ENCODE results near the gene DDX5.

DNA sequence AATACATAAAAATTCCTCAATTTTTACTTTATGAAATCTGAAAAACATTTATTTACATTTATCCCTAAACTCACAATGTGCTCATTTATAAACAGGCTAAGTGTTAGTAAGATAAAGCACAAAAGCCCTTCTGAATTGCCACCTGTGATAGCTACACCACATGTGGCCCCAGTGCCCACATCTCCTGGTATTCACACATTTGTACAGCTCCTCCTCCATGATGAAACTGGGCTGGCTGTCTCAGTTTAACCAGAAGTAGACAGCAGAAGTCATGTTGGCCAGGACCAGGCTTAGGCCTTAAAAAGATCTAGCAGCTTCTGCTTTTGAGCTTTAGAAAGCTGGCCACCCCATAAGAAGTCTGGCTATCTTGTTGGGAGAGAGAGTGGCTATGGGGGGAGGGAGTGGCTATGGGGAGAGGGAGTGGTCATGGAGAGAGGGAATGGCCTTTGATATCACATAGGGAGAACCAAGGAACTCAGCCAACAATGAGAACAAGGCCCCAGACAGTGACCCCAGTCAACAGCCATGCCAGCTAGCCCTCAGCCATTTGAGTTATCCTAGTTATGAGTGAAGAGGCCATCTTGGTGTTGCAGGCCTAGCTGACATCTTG lies 48.0 kb upstream of the DDX5 start:
- TF ChIP-seq, protein P1, sequence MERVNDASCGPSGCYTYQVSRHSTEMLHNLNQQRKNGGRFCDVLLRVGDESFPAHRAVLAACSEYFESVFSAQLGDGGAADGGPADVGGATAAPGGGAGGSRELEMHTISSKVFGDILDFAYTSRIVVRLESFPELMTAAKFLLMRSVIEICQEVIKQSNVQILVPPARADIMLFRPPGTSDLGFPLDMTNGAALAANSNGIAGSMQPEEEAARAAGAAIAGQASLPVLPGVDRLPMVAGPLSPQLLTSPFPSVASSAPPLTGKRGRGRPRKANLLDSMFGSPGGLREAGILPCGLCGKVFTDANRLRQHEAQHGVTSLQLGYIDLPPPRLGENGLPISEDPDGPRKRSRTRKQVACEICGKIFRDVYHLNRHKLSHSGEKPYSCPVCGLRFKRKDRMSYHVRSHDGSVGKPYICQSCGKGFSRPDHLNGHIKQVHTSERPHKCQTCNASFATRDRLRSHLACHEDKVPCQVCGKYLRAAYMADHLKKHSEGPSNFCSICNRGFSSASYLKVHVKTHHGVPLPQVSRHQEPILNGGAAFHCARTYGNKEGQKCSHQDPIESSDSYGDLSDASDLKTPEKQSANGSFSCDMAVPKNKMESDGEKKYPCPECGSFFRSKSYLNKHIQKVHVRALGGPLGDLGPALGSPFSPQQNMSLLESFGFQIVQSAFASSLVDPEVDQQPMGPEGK (CRISPR knock-in tag; IDR thresholded peaks at IDR 0.05; ENCODE audit: borderline replicate concordance), result no peak
- TF ChIP-seq CSDC2 (CRISPR knock-in tag; IDR thresholded peaks at IDR 0.05) (no peak), ARNTL (CRISPR knock-in tag; IDR thresholded peaks at IDR 0.05; ENCODE audit: borderline replicate concordance, low read depth) (no peak), RARB (CRISPR knock-in tag; IDR thresholded peaks at IDR 0.05) (no peak), ZFP30 (CRISPR knock-in tag; IDR thresholded peaks at IDR 0.05) (no peak), ZNF8 (CRISPR knock-in tag; IDR thresholded peaks at IDR 0.05) (no peak), GLIS3 (CRISPR knock-in tag; IDR thresholded peaks at IDR 0.05) (no peak), SNAI2 (CRISPR knock-in tag; IDR thresholded peaks at IDR 0.05) (no peak), ZFP3 (CRISPR knock-in tag; IDR thresholded peaks at IDR 0.05) (no peak), PPARA (CRISPR knock-in tag; IDR thresholded peaks at IDR 0.05; ENCODE audit: borderline replicate concordance) (no peak)
- TF ChIP-seq, protein P2, sequence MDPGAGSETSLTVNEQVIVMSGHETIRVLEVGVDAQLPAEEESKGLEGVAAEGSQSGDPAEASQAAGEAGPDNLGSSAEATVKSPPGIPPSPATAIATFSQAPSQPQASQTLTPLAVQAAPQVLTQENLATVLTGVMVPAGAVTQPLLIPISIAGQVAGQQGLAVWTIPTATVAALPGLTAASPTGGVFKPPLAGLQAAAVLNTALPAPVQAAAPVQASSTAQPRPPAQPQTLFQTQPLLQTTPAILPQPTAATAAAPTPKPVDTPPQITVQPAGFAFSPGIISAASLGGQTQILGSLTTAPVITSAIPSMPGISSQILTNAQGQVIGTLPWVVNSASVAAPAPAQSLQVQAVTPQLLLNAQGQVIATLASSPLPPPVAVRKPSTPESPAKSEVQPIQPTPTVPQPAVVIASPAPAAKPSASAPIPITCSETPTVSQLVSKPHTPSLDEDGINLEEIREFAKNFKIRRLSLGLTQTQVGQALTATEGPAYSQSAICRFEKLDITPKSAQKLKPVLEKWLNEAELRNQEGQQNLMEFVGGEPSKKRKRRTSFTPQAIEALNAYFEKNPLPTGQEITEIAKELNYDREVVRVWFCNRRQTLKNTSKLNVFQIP (CRISPR knock-in tag; IDR thresholded peaks at IDR 0.05; ENCODE audit: borderline replicate concordance, low read depth), result no peak
